Fibroblast of lung (primary cell): ENCODE results near the gene RAB31.

Experiments
- EZH2 ChIP-seq: IDR thresholded peaks from 2 replicates; pipeline ENCODE4 v1.5.1; 2012; ENCODE audit warnings: low read length, control low read depth, mild to moderate bottlenecking; ENCODE audit errors: missing control alignments
- TF ChIP-seq, protein P1 (sequence below), 2 donors: IDR thresholded peaks in 1 of 2; conservative IDR thresholded peaks in 1 of 2; 1 replicate in 1 of 2; 2 replicates in 1 of 2; pipeline ENCODE4 v1.5.1; 2011 to 2012; ENCODE audit warnings: low read length in 2 of 2, control low read depth in 1 of 2, inconsistent platforms in 1 of 2, low read depth in 1 of 2, mild to moderate bottlenecking in 1 of 2

DNA sequence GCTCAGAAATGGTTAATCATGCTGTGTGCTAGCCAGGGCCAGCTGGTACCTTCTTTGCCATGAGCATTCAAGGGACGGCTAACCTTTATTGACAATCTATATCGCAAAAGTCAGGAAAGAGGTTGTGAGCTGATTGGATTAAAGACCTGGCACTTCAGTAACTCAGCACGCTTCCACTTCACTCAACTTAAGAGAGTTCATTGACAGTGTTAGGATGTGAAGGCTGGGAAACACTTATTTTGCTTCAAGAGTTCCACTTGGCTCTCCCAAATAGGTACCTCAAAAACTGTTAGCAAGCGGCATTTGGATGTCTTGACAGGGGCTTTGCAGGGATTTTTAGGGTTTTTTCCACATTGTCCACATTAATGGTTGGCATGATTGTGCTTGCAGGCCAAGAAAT, 152.6 kb downstream of the RAB31 start:
- TF ChIP-seq, protein P1, sequence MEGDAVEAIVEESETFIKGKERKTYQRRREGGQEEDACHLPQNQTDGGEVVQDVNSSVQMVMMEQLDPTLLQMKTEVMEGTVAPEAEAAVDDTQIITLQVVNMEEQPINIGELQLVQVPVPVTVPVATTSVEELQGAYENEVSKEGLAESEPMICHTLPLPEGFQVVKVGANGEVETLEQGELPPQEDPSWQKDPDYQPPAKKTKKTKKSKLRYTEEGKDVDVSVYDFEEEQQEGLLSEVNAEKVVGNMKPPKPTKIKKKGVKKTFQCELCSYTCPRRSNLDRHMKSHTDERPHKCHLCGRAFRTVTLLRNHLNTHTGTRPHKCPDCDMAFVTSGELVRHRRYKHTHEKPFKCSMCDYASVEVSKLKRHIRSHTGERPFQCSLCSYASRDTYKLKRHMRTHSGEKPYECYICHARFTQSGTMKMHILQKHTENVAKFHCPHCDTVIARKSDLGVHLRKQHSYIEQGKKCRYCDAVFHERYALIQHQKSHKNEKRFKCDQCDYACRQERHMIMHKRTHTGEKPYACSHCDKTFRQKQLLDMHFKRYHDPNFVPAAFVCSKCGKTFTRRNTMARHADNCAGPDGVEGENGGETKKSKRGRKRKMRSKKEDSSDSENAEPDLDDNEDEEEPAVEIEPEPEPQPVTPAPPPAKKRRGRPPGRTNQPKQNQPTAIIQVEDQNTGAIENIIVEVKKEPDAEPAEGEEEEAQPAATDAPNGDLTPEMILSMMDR (conservative IDR thresholded peaks at IDR 0.05 in 1 of 2, IDR thresholded peaks at IDR 0.05 in 1 of 2; ENCODE audit: low read depth in 1 of 2, low read length in 2 of 2), result no peak
- no peak for TF ChIP-seq EZH2
